Motor neuron (in vitro differentiated cells): ENCODE results near the gene AUTS2. TPM values are rescaled to one million over a fixed set of nuclear protein-coding genes. Genes with fewer than 3 reads are reported as not detected.
A peak's percentile ranks its signal among the peaks of the same experiment; 100 is the strongest.
"Not testable (repeated sequence)": the region's sequence is repeated elsewhere in the genome, so short reads cannot be mapped to it uniquely, and the experiment has no call there.

ENCODE experiments used
- ATAC-seq, 8 experiments: fragments of 200-7000 bp; cut with Tn5 transposase; replicated peaks in 6 of 8; 2 replicates each; pipeline ENCODE4 v1.8.0; 2021; ENCODE audit warnings: mild to moderate bottlenecking in 8 of 8, moderate library complexity in 8 of 8
- H3K27ac ChIP-seq, 2 donors: fragments of 250-450 bp; sonication (Bioruptor Pico); 2 replicates each; pipeline ENCODE4 v1.9.0; 2021; ENCODE audit warnings: antibody characterized with exemption in 2 of 2, mild to moderate bottlenecking in 2 of 2, moderate library complexity in 1 of 2
- H3K4me1 ChIP-seq, 2 donors: fragments of 250-450 bp; sonication (Bioruptor Pico); replicated peaks in 1 of 2; 2 replicates each; pipeline ENCODE4 v1.6.1; 2021; ENCODE audit warnings: antibody characterized with exemption in 2 of 2, mild to moderate bottlenecking in 2 of 2, moderate library complexity in 1 of 2
- H3K4me3 ChIP-seq, 5 donors: fragments of 250-450 bp; sonication (Bioruptor Pico); 2 replicates each; pipeline ENCODE4 v1.9.0; 2021; ENCODE audit warnings: antibody characterized with exemption in 5 of 5, mild to moderate bottlenecking in 5 of 5, moderate library complexity in 4 of 5
- WGBS, 10 experiments: fragments of 450-650 bp; shearing (Covaris generic); methylation state at CpG; one replicate each; pipeline ENCODE4 v1.0.0; 2022; 5-methylcytosine and 5-hydroxymethylcytosine counted together
- in situ Hi-C, 9 experiments: fragments of 400-800 bp; cut with MboI; loops; one replicate each; pipeline ENCODE4 v1.15.0; 2021; ENCODE audit warnings: low sequenced_read_pairs in 9 of 9, low pct_unique_long_range_greater_than_20kb in 2 of 9; ENCODE audit not compliant: unreplicated experiment in 9 of 9
- total RNA-seq, 8 experiments: library from RNA; unstranded; fragments of 300-600 nt; gene quantifications; 2 replicates each; pipeline versions ENCODE4 v1.2.3 to v1.2.4, GENCODE V29; 2022

AUTS2 gene
- total RNA-seq, 8 experiments from 2014 or later: 0.49 to 68.6 (median 32.2) TPM

GRCh38 chr7:70640266-70640833 is 1042.1 kb downstream of the AUTS2 start:
- 27 to 100% (median 90%) methylated on average over 1 to 4 of the region's 5 CpGs; no CpG with 5 or more reads in 1 of the 10 experiments for WGBS, 10 experiments
- no peak for ATAC-seq

GRCh38 chr7:70641882-70642281 is 1043.6 kb downstream of the AUTS2 start:
- no peak overlapping the region for H3K27ac ChIP-seq
- in situ Hi-C loops: no loop called here
- H3K4me3 ChIP-seq: no peak overlapping the region
- ATAC-seq: no peak
- H3K4me1 ChIP-seq: peaks cover 62 to 66% of the 10 kb centered on the region in 2 donors
- WGBS, 10 experiments: 58 to 100% (median 100%) methylated on average over 1 to 2 of the region's 2 CpGs; no CpG with 5 or more reads in 2 of the 10 experiments

More at GRCh38 chr7:70640266-70640833, 1042.1 kb downstream of the AUTS2 start:
- peaks cover 46 to 51% of the 10 kb centered on the region in 2 donors for H3K4me1 ChIP-seq
- in situ Hi-C loops: no loop called here
- no peak overlapping the region for H3K4me3 ChIP-seq
- H3K27ac ChIP-seq: no peak overlapping the region

DNA sequence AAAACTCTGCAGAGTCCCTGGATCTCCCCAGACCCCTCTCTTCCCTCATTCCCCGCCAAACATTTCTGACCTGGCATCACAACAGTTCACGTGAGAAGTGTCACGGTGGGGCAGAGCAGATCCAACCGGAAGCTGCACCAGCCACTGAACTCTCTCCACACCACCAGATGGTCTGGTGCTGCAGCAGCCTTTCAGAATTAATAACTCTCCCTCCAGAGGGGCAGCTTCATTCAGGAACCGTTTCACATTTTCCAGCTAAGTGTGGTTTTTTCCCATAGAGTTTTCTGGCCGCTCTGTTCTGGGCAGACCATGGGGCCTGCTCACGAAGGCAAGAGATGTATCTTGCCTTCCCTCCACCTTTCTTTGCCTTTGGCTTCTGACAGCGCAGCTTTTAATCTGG is 1047.0 kb downstream of the AUTS2 start:
- Histone ChIP-seq H3K4me3 (peak overlapping the region in 1 of 5 donors; percentile 9), H3K4me1 (peaks cover 45 to 56% of the 10 kb centered on the region in 2 donors), H3K27ac (peak overlapping the region; percentile 91 to 96)
- in situ Hi-C loops: no loop called here
- WGBS, 10 experiments: 0 to 72% (median 14%) methylated on average over 1 to 7 of the region's 8 CpGs; no CpG with 5 or more reads in 2 of the 10 experiments
- peak in 5 of 8 experiments; percentile 61 to 84 (median 68) for ATAC-seq

- in situ Hi-C loops: no loop called here
- Histone ChIP-seq H3K4me1 (peaks cover 43 to 51% of the 10 kb centered on the region in 2 donors), H3K27ac (peak overlapping the region; percentile 91 to 96), H3K4me3 (peak overlapping the region in 1 of 5 donors; percentile 9)
- ATAC-seq: peak in 5 of 8 experiments; percentile 62 to 79 (median 76)
- WGBS, 10 experiments: 0 to 97% (median 39%) methylated on average over 1 to 9 of the region's 10 CpGs; no CpG with 5 or more reads in 1 of the 10 experiments
These were observed 1047.6 kb downstream of the AUTS2 start for GRCh38 chr7:70645876-70646351.

DNA sequence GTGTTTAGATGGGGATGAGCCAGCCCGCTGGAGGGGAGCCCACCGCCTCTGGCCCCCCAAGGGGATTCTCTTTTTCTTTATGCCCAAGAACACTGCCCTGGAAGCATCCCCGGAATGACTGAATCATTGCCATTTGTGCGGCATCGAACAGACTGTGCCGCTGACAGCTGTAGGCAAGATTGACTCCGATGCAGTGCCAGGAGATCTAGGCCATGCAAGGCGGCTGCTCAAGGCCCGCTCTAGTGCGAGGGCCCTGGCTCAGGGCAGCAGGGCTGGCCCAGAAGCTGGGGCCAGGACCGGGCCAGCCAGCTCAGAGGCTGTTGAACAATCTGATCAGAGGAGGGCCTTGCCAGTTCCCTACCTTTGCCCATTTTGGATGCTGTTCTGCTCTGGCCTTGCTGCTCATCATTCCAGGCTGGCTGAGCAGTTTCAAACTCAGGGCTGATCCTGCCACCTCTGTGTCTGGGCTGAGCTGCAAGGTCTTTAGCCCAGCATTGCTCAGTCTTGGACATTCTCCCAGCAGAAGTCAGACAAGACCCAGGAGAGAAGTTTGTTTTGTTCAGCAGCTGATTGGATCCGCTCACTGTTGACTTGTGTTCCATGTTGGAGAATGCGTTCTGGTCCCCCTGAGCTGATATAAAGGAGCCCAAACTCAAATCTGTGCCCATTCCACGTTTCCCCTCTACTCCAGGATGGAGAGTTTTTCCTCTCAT is 1048.4 kb downstream of the AUTS2 start:
- 40 to 100% (median 80%) methylated on average over 1 to 9 of the region's 14 CpGs; no CpG with 5 or more reads in 1 of the 10 experiments for WGBS, 10 experiments
- H3K27ac ChIP-seq: peak overlapping the region; percentile 91 to 96

GRCh38 chr7:70647801-70648498 is 1049.7 kb downstream of the AUTS2 start:
- ATAC-seq: peak in 1 of 8 experiments; percentile 52

More for the DNA sequence above, 1048.4 kb downstream of the AUTS2 start:
- ATAC-seq: peak in 5 of 8 experiments; percentile 25 to 50 (median 35)
- H3K4me1 ChIP-seq: peaks cover 43 to 51% of the 10 kb centered on the region in 2 donors
- in situ Hi-C loops: no loop called here
- no peak overlapping the region for H3K4me3 ChIP-seq

GRCh38 chr7:70648499-70648861 is 1050.2 kb downstream of the AUTS2 start:
- WGBS, 10 experiments: 51 to 100% (median 92%) methylated on average over 1 to 7 of the region's 7 CpGs
- in situ Hi-C loops: not testable (repeated sequence)

More at GRCh38 chr7:70647801-70648498, 1049.7 kb downstream of the AUTS2 start:
- peaks cover 43 to 51% of the 10 kb centered on the region in 2 donors for H3K4me1 ChIP-seq
- H3K27ac ChIP-seq: peak overlapping the region; percentile 91 to 96
- no peak overlapping the region for H3K4me3 ChIP-seq
- in situ Hi-C loops: no loop called here
- WGBS, 10 experiments: 18 to 100% (median 92%) methylated on average over 2 to 4 of the region's 9 CpGs

GRCh38 chr7:70649323-70649722 is 1051.0 kb downstream of the AUTS2 start:
- Histone ChIP-seq H3K4me3 (no peak overlapping the region), H3K4me1 (peaks cover 41 to 47% of the 10 kb centered on the region in 2 donors), H3K27ac (no peak overlapping the region)
- no peak for ATAC-seq
- WGBS, 10 experiments: 63 to 100% (median 93%) methylated on average over 1 to 5 of the region's 5 CpGs; no CpG with 5 or more reads in 3 of the 10 experiments
- in situ Hi-C loops: no loop called here

More at GRCh38 chr7:70648499-70648861, 1050.2 kb downstream of the AUTS2 start:
- ATAC-seq, H3K27ac ChIP-seq, H3K4me3 ChIP-seq: not testable (repeated sequence)
- peaks cover 43 to 51% of the 10 kb centered on the region in 2 donors for H3K4me1 ChIP-seq

DNA sequence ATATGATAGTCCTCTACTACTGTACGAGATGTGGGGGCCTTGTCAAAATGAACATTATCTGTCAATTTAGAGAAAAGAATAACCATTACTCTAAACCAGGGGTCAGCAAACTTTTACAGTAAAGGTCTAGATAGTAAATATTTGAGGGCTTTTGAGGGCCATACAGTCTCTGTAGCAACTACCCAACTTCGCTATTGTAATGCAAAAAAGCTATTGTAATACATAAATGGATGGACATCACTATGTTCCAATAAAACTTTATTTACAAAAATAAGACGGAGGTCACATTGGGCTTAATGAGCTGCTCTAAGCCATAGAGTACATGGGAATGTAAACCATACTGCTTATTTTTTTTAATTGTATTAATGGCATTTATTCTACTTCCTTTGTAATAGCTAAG is 1055.9 kb downstream of the AUTS2 start:
- Histone ChIP-seq H3K4me1 (peaks cover 0 to 6% of the 10 kb centered on the region in 2 donors), H3K27ac (no peak overlapping the region), H3K4me3 (no peak overlapping the region)
- ATAC-seq: no peak
- in situ Hi-C loops: no loop called here
- WGBS, 10 experiments: 24 to 100% (median 88%) methylated on average over 1 to 3 of the region's 3 CpGs

GRCh38 chr7:70654979-70655378 is 1056.7 kb downstream of the AUTS2 start:
- 17 to 100% (median 96%) methylated on average over 1 to 4 of the region's 5 CpGs; no CpG with 5 or more reads in 1 of the 10 experiments for WGBS, 10 experiments
- Histone ChIP-seq H3K4me1 (peaks cover 0 to 6% of the 10 kb centered on the region in 2 donors), H3K4me3 (no peak overlapping the region), H3K27ac (no peak overlapping the region)
- in situ Hi-C loops: no loop called here
- ATAC-seq: no peak

GRCh38 chr7:70655694-70656093 is 1057.4 kb downstream of the AUTS2 start:
- WGBS, 10 experiments: 40 to 100% (median 89%) methylated on average over 1 to 3 of the region's 3 CpGs; no CpG with 5 or more reads in 4 of the 10 experiments
- Histone ChIP-seq H3K27ac (no peak overlapping the region), H3K4me1 (peaks cover 0 to 10% of the 10 kb centered on the region in 2 donors), H3K4me3 (no peak overlapping the region)
- no peak for ATAC-seq
- in situ Hi-C loops: no loop called here

DNA sequence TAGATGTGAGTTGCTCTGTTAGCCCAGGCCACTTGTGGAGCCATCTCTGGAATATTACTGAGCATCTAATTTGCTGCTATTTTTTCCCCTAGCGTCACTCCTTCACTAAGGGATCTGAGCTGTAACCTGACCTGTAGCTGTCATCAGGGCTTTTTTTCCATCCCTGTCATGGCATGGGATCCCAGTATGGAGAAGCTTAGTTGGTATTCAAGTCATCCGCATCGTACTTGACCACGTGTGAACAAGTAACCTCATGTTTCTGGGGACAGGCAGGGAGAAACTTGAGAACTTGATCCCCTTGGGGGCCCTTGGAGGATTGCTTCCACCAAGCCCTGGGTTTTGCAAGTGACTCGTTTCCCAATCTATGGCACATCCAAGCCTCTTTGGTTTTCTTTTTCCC is 1059.3 kb downstream of the AUTS2 start:
- in situ Hi-C loops: no loop called here
- Histone ChIP-seq H3K27ac (no peak overlapping the region), H3K4me3 (no peak overlapping the region), H3K4me1 (peaks cover 0 to 12% of the 10 kb centered on the region in 2 donors)
- 46 to 93% (median 75%) methylated on average over 1 to 5 of the region's 5 CpGs; no CpG with 5 or more reads in 4 of the 10 experiments for WGBS, 10 experiments
- ATAC-seq: peak in 3 of 8 experiments; percentile 44 to 64 (median 59)
